ENCODE results near the gene CCPG1.
"Not testable (repeated sequence)": the region's sequence is repeated elsewhere in the genome, so short reads cannot be mapped to it uniquely, and the experiment has no call there.

DNA sequence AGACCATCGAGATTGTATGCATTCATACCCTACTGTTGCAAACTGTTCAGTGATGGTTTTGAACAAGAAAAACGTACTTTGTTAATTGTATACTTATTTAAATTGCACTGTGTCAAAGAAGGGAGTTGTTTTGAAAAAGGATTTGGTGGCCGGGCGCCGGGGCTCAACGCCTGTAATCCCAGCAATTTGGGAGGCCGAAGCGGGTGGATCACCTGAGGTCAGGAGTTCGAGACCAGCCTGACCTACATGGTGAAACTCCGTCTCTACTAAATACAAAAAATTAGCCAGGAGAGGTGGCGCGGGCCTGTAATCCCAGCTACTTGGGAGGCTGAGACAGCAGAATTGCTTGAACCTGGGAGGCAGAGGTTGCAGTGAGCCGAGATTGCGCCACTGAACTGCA lies 817 bp upstream of the CCPG1 start:
- TF ChIP-seq, protein P1, sequence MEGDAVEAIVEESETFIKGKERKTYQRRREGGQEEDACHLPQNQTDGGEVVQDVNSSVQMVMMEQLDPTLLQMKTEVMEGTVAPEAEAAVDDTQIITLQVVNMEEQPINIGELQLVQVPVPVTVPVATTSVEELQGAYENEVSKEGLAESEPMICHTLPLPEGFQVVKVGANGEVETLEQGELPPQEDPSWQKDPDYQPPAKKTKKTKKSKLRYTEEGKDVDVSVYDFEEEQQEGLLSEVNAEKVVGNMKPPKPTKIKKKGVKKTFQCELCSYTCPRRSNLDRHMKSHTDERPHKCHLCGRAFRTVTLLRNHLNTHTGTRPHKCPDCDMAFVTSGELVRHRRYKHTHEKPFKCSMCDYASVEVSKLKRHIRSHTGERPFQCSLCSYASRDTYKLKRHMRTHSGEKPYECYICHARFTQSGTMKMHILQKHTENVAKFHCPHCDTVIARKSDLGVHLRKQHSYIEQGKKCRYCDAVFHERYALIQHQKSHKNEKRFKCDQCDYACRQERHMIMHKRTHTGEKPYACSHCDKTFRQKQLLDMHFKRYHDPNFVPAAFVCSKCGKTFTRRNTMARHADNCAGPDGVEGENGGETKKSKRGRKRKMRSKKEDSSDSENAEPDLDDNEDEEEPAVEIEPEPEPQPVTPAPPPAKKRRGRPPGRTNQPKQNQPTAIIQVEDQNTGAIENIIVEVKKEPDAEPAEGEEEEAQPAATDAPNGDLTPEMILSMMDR (IDR thresholded peaks at IDR 0.05), result not testable (repeated sequence)
- TF ChIP-seq ELF1 (IDR thresholded peaks at IDR 0.05); EZH2phosphoT487 (IDR thresholded peaks at IDR 0.05; ENCODE audit: borderline replicate concordance, low read depth); YY1 (IDR thresholded peaks at IDR 0.05; ENCODE audit: low read depth); FOXJ3 (CRISPR knock-in tag; IDR thresholded peaks at IDR 0.05); NFIC (IDR thresholded peaks at IDR 0.05; ENCODE audit: borderline replicate concordance): not testable (repeated sequence)
